A673 (cell line): ENCODE measurements around the gene CCDC85B.

Experiments
- CTCF ChIP-seq: fragments of 300-800, 200-600 bp; sonication (generic); conservative IDR thresholded peaks from 2 replicates; pipeline ENCODE4 v1.5.1; 2017; ENCODE audit warnings: low read depth, mild to moderate bottlenecking, antibody characterized with exemption, low read length, moderate library complexity, mixed read lengths
- EZH2 ChIP-seq: fragments of 200-600 bp; sonication (generic); IDR thresholded peaks from 2 replicates; pipeline ENCODE4 v1.6.1; 2017; ENCODE audit warnings: borderline replicate concordance, low read depth, mild to moderate bottlenecking, mixed read lengths, antibody characterized with exemption, low read length; ENCODE audit not compliant: poor library complexity, severe bottlenecking

DNA sequence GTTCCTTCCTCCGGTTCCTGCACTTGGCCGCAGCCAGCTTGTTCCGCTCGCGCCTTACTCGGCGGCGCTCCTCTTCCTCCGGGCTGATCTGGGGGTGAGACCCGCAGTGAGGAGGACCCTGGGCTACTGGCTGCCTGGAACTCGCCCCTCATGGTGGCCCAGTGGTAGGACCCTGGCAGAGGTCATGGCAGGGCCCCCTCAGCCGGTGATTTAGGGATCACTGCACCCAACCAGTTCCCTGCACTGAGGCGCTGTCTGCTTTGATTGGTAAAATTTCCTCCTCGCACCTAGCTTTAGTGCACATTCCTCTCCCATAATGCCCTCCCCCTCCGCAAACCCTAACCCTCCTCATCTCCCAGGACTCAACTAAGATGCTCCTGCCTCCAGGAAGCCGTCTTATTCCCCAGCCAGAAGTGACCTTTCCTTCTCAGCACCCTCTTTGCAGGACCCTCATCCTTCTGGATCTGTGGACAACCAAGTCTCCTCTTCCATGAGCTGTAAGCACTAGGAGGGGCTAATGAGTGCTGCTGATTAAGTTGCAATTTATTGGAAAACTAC lies 3.6 kb downstream of the CCDC85B start:
- no peak for TF ChIP-seq CTCF
- no peak for TF ChIP-seq EZH2
